ENCODE measurements around the gene SDK2. TPM values are rescaled to one million over a fixed set of nuclear protein-coding genes. Genes with fewer than 3 reads are reported as not detected.

Gene SDK2
- total and polyA plus RNA-seq, 9 donors: 0.40 to 5.4 (median 0.96) TPM

GRCh38 chr17:73641826-73642600, 2.2 kb downstream of the SDK2 start:
- no peak overlapping the region for H3K4me3 ChIP-seq
- intact Hi-C loops (cut with DNase I): no loop called here

DNA sequence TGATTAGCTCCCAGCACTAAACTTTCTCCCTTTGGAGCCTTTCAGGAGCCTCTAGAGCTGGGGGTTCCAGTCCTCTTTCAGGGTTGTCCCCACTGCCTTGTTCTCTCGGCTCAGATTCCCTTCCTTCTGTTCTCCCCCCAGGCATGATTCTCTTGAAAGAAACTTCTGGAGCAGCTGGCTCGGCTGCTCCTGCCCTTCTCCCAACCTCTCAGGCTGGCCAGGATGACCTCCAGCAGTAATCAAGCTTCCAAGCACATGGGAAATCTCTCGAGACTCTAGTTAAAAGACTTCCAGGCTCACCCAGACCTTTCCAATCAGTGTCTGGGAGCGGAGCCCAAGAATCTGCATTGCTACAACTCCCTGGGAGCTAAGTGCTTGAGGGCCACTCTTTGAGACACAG, 3.6 kb downstream of the SDK2 start:
- intact Hi-C loops (cut with DNase I): no loop called here
- Histone ChIP-seq H3K4me3 (no peak overlapping the region), H3K9me3 (no peaks in the 10 kb centered on the region), H3K4me1 (ENCODE audit: insufficient read depth) (no peaks in the 10 kb centered on the region), H3K36me3 (no peaks in the 10 kb centered on the region), H3K27ac (no peak overlapping the region), H3K27me3 (no peaks in the 10 kb centered on the region)
- 44 to 49% (median 46%) methylated on average over 4 of the region's 4 CpGs for WGBS, 3 donors
- no peak for DNase-seq
- TF ChIP-seq POLR2A (IDR thresholded peaks at IDR 0.05) (no peak), CTCF (IDR thresholded peaks at IDR 0.05) (no peak), EP300 (IDR thresholded peaks at IDR 0.05) (no peak)

More at GRCh38 chr17:73641826-73642600, 2.2 kb downstream of the SDK2 start:
- TF ChIP-seq CTCF (IDR thresholded peaks at IDR 0.05) (no peak), POLR2A (IDR thresholded peaks at IDR 0.05) (no peak), EP300 (IDR thresholded peaks at IDR 0.05) (no peak)
- H3K4me1 ChIP-seq (ENCODE audit: insufficient read depth): no peaks in the 10 kb centered on the region
- no peaks in the 10 kb centered on the region for H3K36me3 ChIP-seq
- no peaks in the 10 kb centered on the region for H3K27me3 ChIP-seq
- no peaks in the 10 kb centered on the region for H3K9me3 ChIP-seq
- DNase-seq: no peak
- H3K27ac ChIP-seq: no peak overlapping the region
- 77 to 82% (median 79%) methylated on average over 12 of the region's 12 CpGs for WGBS, 3 donors

- Histone ChIP-seq H3K9me3 (no peaks in the 10 kb centered on the region), H3K4me3 (no peak overlapping the region), H3K4me1 (ENCODE audit: insufficient read depth) (no peaks in the 10 kb centered on the region), H3K36me3 (no peaks in the 10 kb centered on the region), H3K27me3 (no peaks in the 10 kb centered on the region), H3K27ac (no peak overlapping the region)
- intact Hi-C loops (cut with DNase I): no loop called here
- no peak for TF ChIP-seq POLR2A (IDR thresholded peaks at IDR 0.05)
- TF ChIP-seq CTCF (IDR thresholded peaks at IDR 0.05): no peak
- TF ChIP-seq EP300 (IDR thresholded peaks at IDR 0.05): no peak
- WGBS, 3 donors: 48 to 65% (median 62%) methylated on average over 11 to 12 of the region's 12 CpGs
- DNase-seq: no peak
These were observed 4.3 kb downstream of the SDK2 start for GRCh38 chr17:73639932-73640331.

DNA sequence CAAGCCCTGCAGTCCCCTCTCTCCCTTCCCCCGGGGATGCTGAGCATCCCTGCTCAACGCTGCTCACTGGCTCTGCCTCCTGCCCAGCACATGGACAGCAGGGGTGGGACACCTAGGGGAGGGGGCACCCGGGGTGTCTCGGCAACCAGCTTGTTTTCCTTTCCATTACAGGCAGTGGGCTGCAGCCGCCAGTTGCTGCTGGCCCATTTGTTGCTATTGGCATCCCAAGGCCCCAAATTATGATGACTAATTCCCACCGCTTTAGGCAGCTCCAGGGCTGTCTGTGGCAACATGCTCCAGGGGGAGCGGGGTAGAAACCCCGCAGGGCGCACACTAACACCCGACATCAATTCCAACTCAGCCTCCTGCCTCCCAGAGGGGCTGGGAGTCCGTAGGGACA, 4.9 kb downstream of the SDK2 start:
- H3K9me3 ChIP-seq: no peaks in the 10 kb centered on the region
- no peak for DNase-seq
- H3K27ac ChIP-seq: no peak overlapping the region
- no peak for TF ChIP-seq EP300 (IDR thresholded peaks at IDR 0.05)
- no peak for TF ChIP-seq CTCF (IDR thresholded peaks at IDR 0.05)
- no peak for TF ChIP-seq POLR2A (IDR thresholded peaks at IDR 0.05)
- no peaks in the 10 kb centered on the region for H3K4me1 ChIP-seq (ENCODE audit: insufficient read depth)
- H3K4me3 ChIP-seq: no peak overlapping the region
- no peaks in the 10 kb centered on the region for H3K27me3 ChIP-seq
- 77 to 85% (median 83%) methylated on average over 11 of the region's 11 CpGs for WGBS, 3 donors
- no peaks in the 10 kb centered on the region for H3K36me3 ChIP-seq
- intact Hi-C loops (cut with DNase I): no loop called here

All from ovary (tissue), 9 donors.